ENCODE data around the gene ACTA2. TPM values are rescaled to one million over a fixed set of nuclear protein-coding genes. Genes with fewer than 3 reads are reported as not detected.

Gene ACTA2
- total RNA-seq, 1 donor from 2014 or later = 42.4 TPM

GRCh38 chr10:88975377-88975720 is 22.8 kb upstream of the ACTA2 start:
- TF ChIP-seq, protein P1, sequence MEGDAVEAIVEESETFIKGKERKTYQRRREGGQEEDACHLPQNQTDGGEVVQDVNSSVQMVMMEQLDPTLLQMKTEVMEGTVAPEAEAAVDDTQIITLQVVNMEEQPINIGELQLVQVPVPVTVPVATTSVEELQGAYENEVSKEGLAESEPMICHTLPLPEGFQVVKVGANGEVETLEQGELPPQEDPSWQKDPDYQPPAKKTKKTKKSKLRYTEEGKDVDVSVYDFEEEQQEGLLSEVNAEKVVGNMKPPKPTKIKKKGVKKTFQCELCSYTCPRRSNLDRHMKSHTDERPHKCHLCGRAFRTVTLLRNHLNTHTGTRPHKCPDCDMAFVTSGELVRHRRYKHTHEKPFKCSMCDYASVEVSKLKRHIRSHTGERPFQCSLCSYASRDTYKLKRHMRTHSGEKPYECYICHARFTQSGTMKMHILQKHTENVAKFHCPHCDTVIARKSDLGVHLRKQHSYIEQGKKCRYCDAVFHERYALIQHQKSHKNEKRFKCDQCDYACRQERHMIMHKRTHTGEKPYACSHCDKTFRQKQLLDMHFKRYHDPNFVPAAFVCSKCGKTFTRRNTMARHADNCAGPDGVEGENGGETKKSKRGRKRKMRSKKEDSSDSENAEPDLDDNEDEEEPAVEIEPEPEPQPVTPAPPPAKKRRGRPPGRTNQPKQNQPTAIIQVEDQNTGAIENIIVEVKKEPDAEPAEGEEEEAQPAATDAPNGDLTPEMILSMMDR (conservative IDR thresholded peaks at IDR 0.05; ENCODE audit: low read depth, low read length) = no peak
- no peak for DNase-seq (ENCODE audit: low read depth)
- peak overlapping the region; percentile 58 for H3K4me3 ChIP-seq (ENCODE audit: low read depth, low read length)

GRCh38 chr10:88974446-88975376 is 22.1 kb upstream of the ACTA2 start:
- no peak for DNase-seq (ENCODE audit: low read depth)
- peak overlapping the region; percentile 58 for H3K4me3 ChIP-seq (ENCODE audit: low read depth, low read length)
- TF ChIP-seq, protein P1 (conservative IDR thresholded peaks at IDR 0.05; ENCODE audit: low read depth, low read length) = no peak

GRCh38 chr10:88974012-88974411 is 21.4 kb upstream of the ACTA2 start:
- DNase-seq (ENCODE audit: low read depth) = no peak
- TF ChIP-seq, protein P1 (conservative IDR thresholded peaks at IDR 0.05; ENCODE audit: low read depth, low read length) = no peak
- no peak overlapping the region for H3K4me3 ChIP-seq (ENCODE audit: low read depth, low read length)

DNA sequence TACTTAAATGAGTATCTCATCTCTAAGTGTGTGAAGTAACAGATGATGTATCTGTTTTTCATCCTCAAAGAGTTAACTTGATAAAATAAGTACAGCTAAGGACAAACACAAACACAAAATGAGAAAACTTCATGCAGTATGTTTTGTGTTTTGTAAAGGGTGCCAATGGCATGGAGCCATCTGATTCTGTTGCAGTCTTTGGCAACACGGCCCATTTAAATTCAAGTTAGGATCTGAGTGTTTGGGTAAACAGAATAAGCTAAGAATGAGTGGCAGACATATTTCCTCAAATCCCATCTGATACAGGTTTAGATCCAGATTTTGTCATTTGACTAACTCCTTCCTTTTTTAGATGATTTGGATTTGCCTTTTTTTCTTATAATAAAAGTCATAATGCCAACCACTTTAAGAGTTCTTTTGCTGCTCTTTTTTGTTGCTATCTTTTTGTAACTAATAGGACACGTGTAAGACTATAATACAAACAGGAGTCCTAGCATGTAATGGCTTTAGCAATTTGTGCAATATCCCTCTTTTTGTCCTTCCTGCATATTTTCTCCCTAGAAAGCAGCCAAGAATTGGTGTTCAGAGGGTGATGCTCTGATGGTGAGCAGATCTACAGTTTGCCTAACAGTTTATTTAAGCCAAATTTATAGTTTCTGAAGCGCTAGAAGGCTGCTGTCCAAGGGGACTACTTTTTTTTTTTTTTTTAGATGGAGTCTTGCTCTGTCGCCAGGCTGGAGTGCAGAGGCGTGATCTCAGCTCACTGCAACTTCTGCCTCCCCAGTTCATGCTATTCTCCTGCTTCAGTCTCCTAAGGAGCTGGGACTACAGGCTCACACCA is 18.9 kb upstream of the ACTA2 start:
- TF ChIP-seq, protein P1 (conservative IDR thresholded peaks at IDR 0.05; ENCODE audit: low read depth, low read length) = no peak
- H3K4me3 ChIP-seq (ENCODE audit: low read depth, low read length) = no peak overlapping the region
- DNase-seq (ENCODE audit: low read depth) = no peak

- TF ChIP-seq, protein P1 (conservative IDR thresholded peaks at IDR 0.05; ENCODE audit: low read depth, low read length) = no peak
- DNase-seq (ENCODE audit: low read depth) = no peak
- H3K4me3 ChIP-seq (ENCODE audit: low read depth, low read length) = no peak overlapping the region
Measured at GRCh38 chr10:88968391-88968790, 15.8 kb upstream of the ACTA2 start.

- no peak for DNase-seq (ENCODE audit: low read depth)
- TF ChIP-seq, protein P1 (conservative IDR thresholded peaks at IDR 0.05; ENCODE audit: low read depth, low read length) = no peak
Measured at GRCh38 chr10:88966797-88967196, 14.2 kb upstream of the ACTA2 start.

More at GRCh38 chr10:88966797-88967196, 14.2 kb upstream of the ACTA2 start:
- no peak overlapping the region for H3K4me3 ChIP-seq (ENCODE audit: low read depth, low read length)

All from epithelial cell of proximal tubule (primary cell).